Rectal smooth muscle tissue (tissue), 1 donor: Measurements from ENCODE around the gene PAIP1.
"Not testable (repeated sequence)": the region's sequence is repeated elsewhere in the genome, so short reads cannot be mapped to it uniquely, and the experiment has no call there.

Experiments used
- H3K27ac ChIP-seq: one replicate; pipeline ENCODE4 v1.7.0; 2013; ENCODE audit warnings: low read depth, low read length, inconsistent platforms
- H3K27me3 ChIP-seq: one replicate; pipeline ENCODE4 v1.7.0; 2013; ENCODE audit warnings: low read length; ENCODE audit not compliant: control insufficient read depth, insufficient read depth
- H3K36me3 ChIP-seq: one replicate; pipeline ENCODE4 v1.7.0; 2013; ENCODE audit warnings: low read length; ENCODE audit not compliant: control insufficient read depth, insufficient read depth
- H3K4me1 ChIP-seq: one replicate; pipeline ENCODE4 v1.7.0; 2013; ENCODE audit warnings: low read length; ENCODE audit not compliant: control insufficient read depth, insufficient read depth
- H3K4me3 ChIP-seq: one replicate; pipeline ENCODE4 v1.7.0; 2013; ENCODE audit warnings: low read length
- H3K9ac ChIP-seq: one replicate; pipeline ENCODE4 v1.7.0; 2013; ENCODE audit warnings: low read length

PAIP1 gene

GRCh38 chr5:43540746-43541145, 16.1 kb downstream of the PAIP1 start:
- no peaks in the 10 kb centered on the region for H3K4me1 ChIP-seq
- H3K27ac ChIP-seq = no peak overlapping the region
- peaks cover 5% of the 10 kb centered on the region for H3K36me3 ChIP-seq
- no peak overlapping the region for H3K4me3 ChIP-seq
- no peaks in the 10 kb centered on the region for H3K27me3 ChIP-seq
- H3K9ac ChIP-seq = no peak overlapping the region

GRCh38 chr5:43536972-43537371, 19.9 kb downstream of the PAIP1 start:
- Histone ChIP-seq H3K36me3 (peaks cover 10% of the 10 kb centered on the region), H3K27ac (no peak overlapping the region), H3K27me3 (no peaks in the 10 kb centered on the region), H3K9ac (no peak overlapping the region), H3K4me3 (no peak overlapping the region), H3K4me1 (no peaks in the 10 kb centered on the region)

GRCh38 chr5:43533646-43534045, 23.2 kb downstream of the PAIP1 start:
- Histone ChIP-seq H3K4me1 (no peaks in the 10 kb centered on the region), H3K27me3 (no peaks in the 10 kb centered on the region), H3K9ac (no peak overlapping the region), H3K4me3 (no peak overlapping the region), H3K36me3 (peaks cover 7% of the 10 kb centered on the region), H3K27ac (no peak overlapping the region)

DNA sequence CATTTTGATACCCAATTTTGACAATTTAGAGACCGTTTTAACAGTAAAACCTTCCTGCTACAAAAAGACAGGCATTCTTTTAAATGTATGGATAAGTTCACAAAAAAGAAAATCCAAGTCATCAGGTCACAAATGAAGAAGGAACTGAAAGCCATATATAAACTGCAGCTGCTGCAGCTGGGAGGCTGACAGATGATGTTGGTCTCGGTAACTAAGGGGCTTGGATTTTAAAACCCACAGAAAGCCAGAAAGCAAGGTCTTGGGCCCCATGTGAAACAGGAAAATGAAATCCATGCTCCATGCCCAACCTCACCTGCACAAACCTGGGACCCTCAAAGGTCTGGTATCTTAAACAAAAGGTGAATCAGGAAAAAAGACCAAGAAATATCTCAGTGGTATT, 26.2 kb downstream of the PAIP1 start:
- H3K4me1 ChIP-seq = no peaks in the 10 kb centered on the region
- H3K9ac ChIP-seq = no peak overlapping the region
- H3K4me3 ChIP-seq = no peak overlapping the region
- no peaks in the 10 kb centered on the region for H3K27me3 ChIP-seq
- H3K36me3 ChIP-seq = peaks cover 12% of the 10 kb centered on the region
- H3K27ac ChIP-seq = no peak overlapping the region

DNA sequence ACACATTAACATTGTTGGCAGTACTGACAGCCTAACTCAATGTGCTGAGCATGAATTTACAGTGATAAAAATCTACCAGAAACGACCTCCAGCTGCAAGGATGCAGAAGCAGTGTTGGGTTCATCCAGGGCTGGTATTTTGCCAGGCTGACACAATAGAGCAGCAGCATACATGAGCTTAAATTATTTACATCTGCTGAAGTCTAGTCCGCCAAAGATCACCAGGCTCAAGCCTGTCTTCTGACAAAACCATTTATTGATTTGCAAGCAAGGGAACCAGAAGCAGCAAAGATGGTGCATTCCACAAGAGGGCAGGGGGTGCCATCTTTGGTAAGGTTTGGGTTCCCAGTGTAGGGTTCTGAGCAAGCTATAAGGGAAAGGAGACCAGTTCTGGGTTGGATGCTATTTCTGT, 33.2 kb downstream of the PAIP1 start:
- Histone ChIP-seq H3K4me1 (no peaks in the 10 kb centered on the region), H3K4me3 (no peak overlapping the region), H3K9ac (no peak overlapping the region), H3K36me3 (peaks cover 12% of the 10 kb centered on the region), H3K27me3 (no peaks in the 10 kb centered on the region), H3K27ac (no peak overlapping the region)

DNA sequence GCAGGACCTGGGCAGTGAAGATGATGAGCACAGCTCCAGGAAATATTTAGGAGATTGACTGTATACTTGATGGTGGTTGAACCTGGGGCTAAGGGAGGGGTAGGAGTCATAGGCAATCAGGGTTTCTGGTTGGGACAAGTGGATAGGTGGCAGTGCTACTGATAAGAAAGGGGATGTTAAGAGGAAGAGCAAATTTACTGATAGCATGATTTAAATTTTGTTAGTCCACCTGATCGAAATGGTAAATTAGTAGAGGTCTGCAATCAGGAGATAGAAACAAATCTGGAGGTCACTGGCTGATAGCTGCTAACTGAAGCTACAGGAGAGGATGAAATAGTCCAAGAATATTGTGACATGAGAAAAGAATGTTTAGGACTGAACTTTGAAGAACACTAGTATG, 36.3 kb downstream of the PAIP1 start:
- no peak overlapping the region for H3K4me3 ChIP-seq
- H3K9ac ChIP-seq = no peak overlapping the region
- no peaks in the 10 kb centered on the region for H3K27me3 ChIP-seq
- peaks cover 1% of the 10 kb centered on the region for H3K4me1 ChIP-seq
- no peak overlapping the region for H3K27ac ChIP-seq
- peaks cover 4% of the 10 kb centered on the region for H3K36me3 ChIP-seq

DNA sequence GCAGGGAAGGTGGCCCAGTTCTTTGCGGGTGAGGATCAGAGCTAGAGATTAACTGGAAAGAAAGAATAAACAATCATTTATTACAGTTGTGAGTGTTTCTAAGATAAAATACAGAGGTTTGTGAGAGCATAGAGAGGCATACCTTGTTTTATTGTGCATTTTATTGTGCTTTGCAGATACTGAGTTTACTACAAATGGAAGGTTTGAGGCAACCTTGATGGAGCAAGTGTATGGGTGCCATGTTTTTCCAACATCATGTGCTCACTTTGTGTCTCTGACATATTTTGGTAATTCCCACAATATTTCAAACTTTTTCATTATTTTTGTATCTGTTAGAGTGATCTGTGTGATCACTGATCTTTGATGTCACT, 41.2 kb downstream of the PAIP1 start:
- Histone ChIP-seq H3K4me1 (peaks cover 11% of the 10 kb centered on the region), H3K36me3 (no peaks in the 10 kb centered on the region), H3K9ac (peak overlapping the region; percentile 45), H3K27ac (peak overlapping the region; percentile 84), H3K27me3 (no peaks in the 10 kb centered on the region), H3K4me3 (peak overlapping the region; percentile 70)

DNA sequence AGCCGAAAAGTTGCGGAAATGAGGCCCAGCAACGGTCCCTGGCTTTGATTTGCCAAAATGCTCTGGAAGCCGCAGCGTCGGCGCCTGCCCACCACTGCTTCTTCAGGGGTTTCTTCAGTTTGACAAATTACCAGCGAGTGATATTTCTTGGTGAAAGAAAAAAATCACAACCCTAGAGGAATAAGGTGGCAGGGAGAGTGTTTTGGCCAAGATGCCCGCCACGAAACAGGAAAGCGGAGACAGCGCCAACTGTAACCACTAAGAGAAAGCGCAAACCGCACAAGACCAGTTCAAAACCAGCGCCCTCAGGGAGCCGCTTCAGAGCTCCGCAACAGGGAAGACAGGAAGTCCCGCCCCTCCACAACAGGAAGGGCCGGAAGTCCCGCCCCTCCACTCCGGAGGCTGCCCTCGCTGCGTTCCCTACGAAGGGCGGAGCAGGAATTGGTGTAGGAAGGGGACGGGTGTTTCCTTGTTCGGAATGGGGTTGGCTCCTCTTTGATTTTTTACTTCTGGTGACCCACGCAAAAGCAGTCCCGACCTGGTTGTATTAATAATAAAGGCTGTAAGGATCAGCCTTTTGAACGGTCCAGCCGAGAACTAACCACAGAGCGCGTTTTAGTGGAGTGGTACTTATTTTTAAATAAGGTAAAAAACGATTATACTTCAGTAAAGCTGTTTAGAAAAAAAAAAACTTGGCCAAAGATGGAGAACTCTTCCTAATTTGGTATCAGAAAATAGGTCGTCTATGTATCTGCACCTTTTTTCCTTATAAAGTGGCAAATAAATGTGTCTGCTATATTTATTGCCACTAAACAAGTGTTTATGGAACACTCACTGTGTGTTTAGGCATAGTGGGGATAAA, 41.8 kb downstream of the PAIP1 start, which contains the start of gene C5orf34:
TSS of gene C5orf34 (minus strand) at position 333 of the 862 bp plus-strand sequence. CDS start 5,809 bp downstream, outside the sequence.
- no peaks in the 10 kb centered on the region for H3K27me3 ChIP-seq
- H3K27ac ChIP-seq = peak within 1 kb of the TSS; percentile 84
- no peaks in the 10 kb centered on the region for H3K36me3 ChIP-seq
- H3K4me1 ChIP-seq = peaks cover 11% of the 10 kb centered on the region
- peak within 1 kb of the TSS; percentile 70 for H3K4me3 ChIP-seq
- peak within 1 kb of the TSS; percentile 67 for H3K9ac ChIP-seq

GRCh38 chr5:43514471-43514815, 42.4 kb downstream of the PAIP1 start:
- no peaks in the 10 kb centered on the region for H3K36me3 ChIP-seq
- peak overlapping the region; percentile 67 for H3K9ac ChIP-seq
- peak overlapping the region; percentile 70 for H3K4me3 ChIP-seq
- peaks cover 11% of the 10 kb centered on the region for H3K4me1 ChIP-seq
- peak overlapping the region; percentile 84 for H3K27ac ChIP-seq
- no peaks in the 10 kb centered on the region for H3K27me3 ChIP-seq

- Histone ChIP-seq H3K4me3 (peak overlapping the region; percentile 70), H3K27ac (no peak overlapping the region), H3K9ac (no peak overlapping the region), H3K27me3 (no peaks in the 10 kb centered on the region), H3K36me3 (no peaks in the 10 kb centered on the region), H3K4me1 (peaks cover 11% of the 10 kb centered on the region)
Measured at GRCh38 chr5:43514025-43514424, 42.9 kb downstream of the PAIP1 start.

- not testable (repeated sequence) for H3K36me3 ChIP-seq, H3K9ac ChIP-seq, H3K4me3 ChIP-seq, H3K27ac ChIP-seq, H3K27me3 ChIP-seq
- peaks cover 11% of the 10 kb centered on the region for H3K4me1 ChIP-seq
Measured at GRCh38 chr5:43511062-43511461, 45.8 kb downstream of the PAIP1 start.

- H3K27me3 ChIP-seq = no peaks in the 10 kb centered on the region
- no peak overlapping the region for H3K4me3 ChIP-seq
- H3K27ac ChIP-seq = no peak overlapping the region
- no peaks in the 10 kb centered on the region for H3K4me1 ChIP-seq
- H3K36me3 ChIP-seq = no peaks in the 10 kb centered on the region
- no peak overlapping the region for H3K9ac ChIP-seq
Measured at GRCh38 chr5:43498581-43498980, 58.3 kb downstream of the PAIP1 start.
